Neuronal stem cell (in vitro differentiated cells): ENCODE results near the gene PARD3.

Source experiments
- DNase-seq: peaks from one replicate; pipeline ENCODE4 v3.0.0-alpha.2; 2013; ENCODE audit warnings: low spot score
- H2AFZ ChIP-seq: one replicate; pipeline ENCODE4 v1.6.1; 2013; ENCODE audit warnings: mild to moderate bottlenecking, low read length, inconsistent platforms
- H2AK5ac ChIP-seq: 2 replicates; pipeline ENCODE4 v1.6.1; 2013; ENCODE audit warnings: low read depth, mild to moderate bottlenecking, inconsistent platforms, low read length, moderate library complexity, mixed read lengths
- H2BK120ac ChIP-seq: 2 replicates; pipeline ENCODE4 v1.6.1; 2013; ENCODE audit warnings: low read depth, mild to moderate bottlenecking, inconsistent platforms, low read length, moderate library complexity, mixed read lengths
- H2BK12ac ChIP-seq: one replicate; pipeline ENCODE4 v1.6.1; 2013; ENCODE audit warnings: low read length, inconsistent platforms
- H2BK15ac ChIP-seq: 2 replicates; pipeline ENCODE4 v1.6.1; 2013; ENCODE audit warnings: mild to moderate bottlenecking, low read length, inconsistent platforms, mixed read lengths
- H2BK5ac ChIP-seq: one replicate; pipeline ENCODE4 v1.6.1; 2013; ENCODE audit warnings: inconsistent platforms, mild to moderate bottlenecking, low read length, moderate library complexity
- H3K14ac ChIP-seq: one replicate; pipeline ENCODE4 v1.6.1; 2013; ENCODE audit warnings: low read length, inconsistent platforms
- H3K18ac ChIP-seq: 2 replicates; pipeline ENCODE4 v1.6.1; 2013; ENCODE audit warnings: low read length, inconsistent platforms
- H3K23ac ChIP-seq: 2 replicates; pipeline ENCODE4 v1.6.1; 2013; ENCODE audit warnings: low read depth, mild to moderate bottlenecking, mixed read lengths, low read length, inconsistent platforms; ENCODE audit not compliant: poor library complexity
- H3K27ac ChIP-seq: replicated peaks from 3 replicates; pipeline ENCODE4 v1.5.1; 2013; ENCODE audit warnings: low read length, inconsistent platforms
- H3K27me3 ChIP-seq, 3 experiments: 2 replicates each; pipeline ENCODE4 v1.6.1; 2013; ENCODE audit warnings: low read length in 3 of 3, mild to moderate bottlenecking in 2 of 3, inconsistent platforms in 1 of 3, low read depth in 1 of 3, mixed read lengths in 1 of 3, moderate library complexity in 1 of 3; ENCODE audit not compliant: control insufficient read depth in 3 of 3, insufficient read depth in 3 of 3
- H3K36me3 ChIP-seq, 2 donors: replicated peaks in 1 of 2; 2 replicates each; pipeline ENCODE4 v1.6.1; 2013; ENCODE audit warnings: low read length in 2 of 2; ENCODE audit not compliant: control insufficient read depth in 2 of 2, insufficient read depth in 2 of 2
- H3K4ac ChIP-seq: 2 replicates; pipeline ENCODE4 v1.6.1; 2013; ENCODE audit warnings: inconsistent platforms, mild to moderate bottlenecking, low read length, moderate library complexity
- H3K4me1 ChIP-seq, 2 donors: 1 replicate in 1 of 2; 2 replicates in 1 of 2; pipeline ENCODE4 v1.6.1; 2013; ENCODE audit warnings: low read length in 2 of 2, low read depth in 1 of 2; ENCODE audit not compliant: control insufficient read depth in 2 of 2, insufficient read depth in 1 of 2
- H3K4me2 ChIP-seq: one replicate; pipeline ENCODE4 v1.6.1; 2013; ENCODE audit warnings: mild to moderate bottlenecking, low read length, inconsistent platforms; ENCODE audit not compliant: insufficient read depth, poor library complexity, severe bottlenecking
- H3K4me3 ChIP-seq, 2 donors: 2 replicates each; pipeline ENCODE4 v1.5.1; 2013; ENCODE audit warnings: low read length in 2 of 2, mild to moderate bottlenecking in 2 of 2, inconsistent platforms in 1 of 2, moderate library complexity in 1 of 2
- H3K79me1 ChIP-seq: one replicate; pipeline ENCODE4 v1.6.1; 2013; ENCODE audit warnings: low read depth, mild to moderate bottlenecking, inconsistent platforms, low read length, moderate library complexity
- H3K9ac ChIP-seq: one replicate; pipeline ENCODE4 v1.6.1; 2013; ENCODE audit warnings: mild to moderate bottlenecking, low read depth, low read length, inconsistent platforms; ENCODE audit not compliant: poor library complexity
- H3K9me3 ChIP-seq, 2 donors: replicated peaks in 1 of 2; 2 replicates each; pipeline versions ENCODE3 to v1.6.1; 2013; ENCODE audit warnings: low read length in 2 of 2, mild to moderate bottlenecking in 2 of 2, inconsistent platforms in 1 of 2, low read depth in 1 of 2, mixed read lengths in 1 of 2, moderate library complexity in 1 of 2; ENCODE audit not compliant: control insufficient read depth in 2 of 2, insufficient read depth in 1 of 2
- H4K8ac ChIP-seq: one replicate; pipeline ENCODE4 v1.6.1; 2013; ENCODE audit warnings: low read depth, mild to moderate bottlenecking, inconsistent platforms, low read length, moderate library complexity
- H4K91ac ChIP-seq: one replicate; pipeline ENCODE4 v1.6.1; 2013; ENCODE audit warnings: low read length, low read depth, mild to moderate bottlenecking, inconsistent platforms; ENCODE audit not compliant: poor library complexity
- WGBS, 2 donors: extraction: QIAGEN DNeasy Blood & Tissue Kit; methylation state at CpG; one replicate each; pipeline ENCODE4 v1.1.7; 2013; ENCODE audit warnings: missing lambda C conversion rate in 2 of 2, mixed read lengths in 1 of 2; ENCODE audit not compliant: insufficient read length in 2 of 2, insufficient replicate concordance in 1 of 2; ENCODE audit errors: extremely low coverage in 2 of 2; 5-methylcytosine and 5-hydroxymethylcytosine counted together

Gene PARD3

DNA sequence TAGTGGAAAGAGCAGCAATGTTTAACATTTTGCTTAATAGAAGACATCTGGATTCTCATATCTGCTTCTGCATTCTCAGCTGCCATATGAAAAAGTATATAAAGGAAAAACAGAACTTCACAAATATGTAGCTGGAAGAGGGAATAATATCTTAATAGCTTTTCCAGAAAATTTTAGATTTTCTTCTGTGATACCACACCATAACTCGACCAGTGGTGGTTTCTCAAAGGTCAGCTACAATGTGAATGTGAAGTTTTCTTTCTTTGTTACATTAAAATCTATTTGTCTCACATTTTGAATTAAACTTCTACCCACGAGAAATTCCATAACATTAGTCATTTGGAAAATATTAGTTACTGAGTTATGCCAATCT lies 339.8 kb downstream of the PARD3 start:
- no peak overlapping the region for H3K9ac ChIP-seq
- H3K23ac ChIP-seq, result no peak overlapping the region
- no peaks in the 10 kb centered on the region for H3K79me1 ChIP-seq
- H2BK15ac ChIP-seq, result no peak overlapping the region
- DNase-seq, result no peak
- H2AFZ ChIP-seq, result no peak overlapping the region
- H2BK120ac ChIP-seq, result no peak overlapping the region
- H3K4me3 ChIP-seq, result no peak overlapping the region
- no peak overlapping the region for H3K27ac ChIP-seq
- no peak overlapping the region for H2BK12ac ChIP-seq
- H3K18ac ChIP-seq, result no peak overlapping the region
- H3K9me3 ChIP-seq, result no peaks in the 10 kb centered on the region
- no peaks in the 10 kb centered on the region for H3K36me3 ChIP-seq
- no peak overlapping the region for H3K4ac ChIP-seq
- H3K27me3 ChIP-seq, result no peaks in the 10 kb centered on the region
- no peak overlapping the region for H3K4me2 ChIP-seq
- no peak overlapping the region for H4K8ac ChIP-seq
- WGBS, 2 donors, result no CpG with 5 or more reads among the region's 2 CpGs
- peaks cover 7 to 9% of the 10 kb centered on the region in 2 donors for H3K4me1 ChIP-seq
- no peak overlapping the region for H2BK5ac ChIP-seq
- no peak overlapping the region for H4K91ac ChIP-seq
- H2AK5ac ChIP-seq, result no peak overlapping the region
- H3K14ac ChIP-seq, result no peak overlapping the region

GRCh38 chr10:34474555-34475273 lies 340.4 kb downstream of the PARD3 start:
- no peaks in the 10 kb centered on the region for H3K79me1 ChIP-seq
- H4K91ac ChIP-seq, result no peak overlapping the region
- H3K18ac ChIP-seq, result no peak overlapping the region
- H3K4me2 ChIP-seq, result no peak overlapping the region
- no peak overlapping the region for H2AK5ac ChIP-seq
- no peak overlapping the region for H3K14ac ChIP-seq
- no peak overlapping the region for H2AFZ ChIP-seq
- no peaks in the 10 kb centered on the region for H3K27me3 ChIP-seq
- no peak overlapping the region for H2BK120ac ChIP-seq
- peaks cover 2 to 4% of the 10 kb centered on the region in 2 donors for H3K4me1 ChIP-seq
- WGBS, 2 donors, result no CpG with 5 or more reads among the region's 5 CpGs
- no peaks in the 10 kb centered on the region for H3K9me3 ChIP-seq
- H2BK15ac ChIP-seq, result no peak overlapping the region
- H2BK5ac ChIP-seq, result no peak overlapping the region
- H2BK12ac ChIP-seq, result no peak overlapping the region
- DNase-seq, result no peak
- H3K4ac ChIP-seq, result no peak overlapping the region
- no peak overlapping the region for H4K8ac ChIP-seq
- H3K4me3 ChIP-seq, result no peak overlapping the region
- H3K23ac ChIP-seq, result no peak overlapping the region
- H3K36me3 ChIP-seq, result peaks cover 0 to 3% of the 10 kb centered on the region in 2 donors
- H3K27ac ChIP-seq, result no peak overlapping the region
- H3K9ac ChIP-seq, result no peak overlapping the region

- Histone ChIP-seq H3K9me3 (no peaks in the 10 kb centered on the region), H2BK5ac (no peak overlapping the region), H3K79me1 (no peaks in the 10 kb centered on the region), H3K27me3 (no peaks in the 10 kb centered on the region), H2AFZ (no peak overlapping the region), H2AK5ac (no peak overlapping the region), H3K4me3 (no peak overlapping the region), H3K9ac (no peak overlapping the region), H2BK12ac (no peak overlapping the region), H3K14ac (no peak overlapping the region), H4K91ac (no peak overlapping the region), H3K4me1 (no peaks in the 10 kb centered on the region), H3K23ac (no peak overlapping the region), H3K4ac (no peak overlapping the region), H3K36me3 (peaks cover 0 to 10% of the 10 kb centered on the region in 2 donors), H3K27ac (no peak overlapping the region), H2BK15ac (no peak overlapping the region), H2BK120ac (no peak overlapping the region), H4K8ac (no peak overlapping the region), H3K18ac (no peak overlapping the region), H3K4me2 (no peak overlapping the region)
- no CpG with 5 or more reads among the region's 2 CpGs for WGBS, 2 donors
- DNase-seq, result no peak
These were observed 341.1 kb downstream of the PARD3 start for GRCh38 chr10:34474009-34474376.

- Histone ChIP-seq H2BK12ac (no peak overlapping the region), H2BK120ac (no peak overlapping the region), H3K36me3 (peaks cover 0 to 15% of the 10 kb centered on the region in 2 donors), H3K9ac (no peak overlapping the region), H4K91ac (no peak overlapping the region), H3K27ac (no peak overlapping the region), H3K14ac (no peak overlapping the region), H2BK15ac (no peak overlapping the region), H3K4me1 (no peaks in the 10 kb centered on the region), H3K23ac (no peak overlapping the region), H2AFZ (no peak overlapping the region), H2BK5ac (no peak overlapping the region), H3K9me3 (no peaks in the 10 kb centered on the region), H4K8ac (no peak overlapping the region), H3K4ac (no peak overlapping the region), H3K18ac (no peak overlapping the region), H3K27me3 (no peaks in the 10 kb centered on the region), H2AK5ac (no peak overlapping the region), H3K4me2 (no peak overlapping the region), H3K79me1 (no peaks in the 10 kb centered on the region), H3K4me3 (no peak overlapping the region)
- no peak for DNase-seq
- WGBS, 2 donors, result no CpG with 5 or more reads among the region's 7 CpGs
These were observed 341.7 kb downstream of the PARD3 start for GRCh38 chr10:34473174-34474008.
